Psoas muscle (tissue), 8 donors: ENCODE results near the gene PRRG1. TPM values are rescaled to one million over a fixed set of nuclear protein-coding genes. Genes with fewer than 3 reads are reported as not detected.
"Not testable (repeated sequence)": the region's sequence is repeated elsewhere in the genome, so short reads cannot be mapped to it uniquely, and the experiment has no call there.

Experiments used
- ATAC-seq, 4 donors: fragments of 200-7000 bp; cut with Tn5 transposase; one replicate each; pipeline ENCODE4 v1.9.1; 2020; ENCODE audit warnings: moderate library complexity in 3 of 4, mild to moderate bottlenecking in 2 of 4
- DNase-seq, 2 donors: peaks; one replicate each; pipeline ENCODE4 v3.0.0-alpha.2; 2020
- H3K27ac ChIP-seq: fragments of 200-600 bp; one replicate; pipeline ENCODE4 v1.8.0; 2022
- H3K27me3 ChIP-seq, 3 donors: fragments of 200-600 bp in 1 of 3; one replicate each; pipeline versions ENCODE4 v1.6.1 to v1.8.0; 2013 to 2022; ENCODE audit warnings: low read length in 2 of 3, mild to moderate bottlenecking in 2 of 3, moderate library complexity in 1 of 3; ENCODE audit not compliant: insufficient read depth in 3 of 3
- H3K36me3 ChIP-seq, 2 donors: fragments of 200-600 bp in 1 of 2; one replicate each; pipeline versions ENCODE4 v1.6.1 to v1.8.0; 2013 to 2022; ENCODE audit warnings: low read depth in 1 of 2, mild to moderate bottlenecking in 1 of 2, moderate library complexity in 1 of 2; ENCODE audit not compliant: insufficient read depth in 1 of 2
- H3K4me1 ChIP-seq: fragments of 200-600 bp; one replicate; pipeline ENCODE4 v1.8.0; 2022
- H3K4me3 ChIP-seq: fragments of 200-600 bp; one replicate; pipeline ENCODE4 v1.8.0; 2022; ENCODE audit warnings: mild to moderate bottlenecking
- H3K9me3 ChIP-seq: fragments of 200-600 bp; one replicate; pipeline ENCODE4 v1.8.0; 2022
- WGBS, 3 donors: extraction: QIAGEN DNeasy Blood & Tissue Kit; methylation state at CpG; one replicate each; pipeline versions ENCODE4 v1.1.6 to v1.1.7; 2013; 5-methylcytosine and 5-hydroxymethylcytosine counted together
- intact Hi-C, 2 donors: fragments of 100-400 bp; cut with DNase I; formaldehyde crosslinking; loops; one replicate each; pipeline versions ENCODE4 v1.11.0 to v1.14.2; 2022
- long read RNA-seq, 2 donors: library from polyadenylated mRNA; unstranded; transcript quantifications; one replicate each; pipeline ENCODE4 v2.0.0, GENCODE V29; 2021
- polyA plus RNA-seq, 3 donors: library from polyadenylated mRNA; stranded (reverse); fragments of 200-250 nt; gene quantifications; one replicate each; pipeline ENCODE4 v1.2.3, GENCODE V29; 2013
- total RNA-seq, 4 donors: library from RNA; stranded (reverse); fragmentation: NEBNext Ultra II Directional in 2 of 4; extraction: Animal tissue kit (Norgen Biotek cat#: 25700) in 2 of 4; gene quantifications; one replicate each; pipeline versions ENCODE4 v1.2.1 to v1.2.4, GENCODE V29; 2021 to 2023
- TF ChIP-seq, protein P1 (sequence below): fragments of 200-600 bp; IDR thresholded peaks from one replicate; pipeline ENCODE4 v1.8.0; 2022; ENCODE audit warnings: antibody characterized with exemption
- donor health status: healthy with polysubstance abuse.
- donor health status: DM: no; HTN: no; CAD: no; lungs with moderate emphysema.
- donor health status: Bipolar disorder and iron deficiency.
- donor health status: healthy.
- donor health status: DM: yes; HTN: yes; CAD: no.
- donor health status: DM: no; HTN: no; CAD: no.
- donor health status: DM: no; HTN: no; CAD: no.
- donor health status: DM: yes; HTN: yes; CAD: no.

The PRRG1 gene
- total RNA-seq, result 10 to 100 TPM in 3 of 4 donors, 1 to 10 TPM in 1; 8.8 to 21.3 (median 15.4) TPM
- polyA plus RNA-seq, result 1 to 10 TPM; 2.5 to 8.5 (median 3.8) TPM
- long read RNA-seq, donor 1, full-length matches to known transcripts, result 3 of 3 reads
- long read RNA-seq, donor 1, partial matches to known transcripts, result 0 of 3 reads
- long read RNA-seq, donor 1, other reads (novel, unspliced or antisense), result 0 of 3 reads
- long read RNA-seq, donor 2, full-length matches to known transcripts, result 2 of 3 reads
- long read RNA-seq, donor 2, partial matches to known transcripts, result 1 of 3 reads
- long read RNA-seq, donor 2, other reads (novel, unspliced or antisense), result 0 of 3 reads

DNA sequence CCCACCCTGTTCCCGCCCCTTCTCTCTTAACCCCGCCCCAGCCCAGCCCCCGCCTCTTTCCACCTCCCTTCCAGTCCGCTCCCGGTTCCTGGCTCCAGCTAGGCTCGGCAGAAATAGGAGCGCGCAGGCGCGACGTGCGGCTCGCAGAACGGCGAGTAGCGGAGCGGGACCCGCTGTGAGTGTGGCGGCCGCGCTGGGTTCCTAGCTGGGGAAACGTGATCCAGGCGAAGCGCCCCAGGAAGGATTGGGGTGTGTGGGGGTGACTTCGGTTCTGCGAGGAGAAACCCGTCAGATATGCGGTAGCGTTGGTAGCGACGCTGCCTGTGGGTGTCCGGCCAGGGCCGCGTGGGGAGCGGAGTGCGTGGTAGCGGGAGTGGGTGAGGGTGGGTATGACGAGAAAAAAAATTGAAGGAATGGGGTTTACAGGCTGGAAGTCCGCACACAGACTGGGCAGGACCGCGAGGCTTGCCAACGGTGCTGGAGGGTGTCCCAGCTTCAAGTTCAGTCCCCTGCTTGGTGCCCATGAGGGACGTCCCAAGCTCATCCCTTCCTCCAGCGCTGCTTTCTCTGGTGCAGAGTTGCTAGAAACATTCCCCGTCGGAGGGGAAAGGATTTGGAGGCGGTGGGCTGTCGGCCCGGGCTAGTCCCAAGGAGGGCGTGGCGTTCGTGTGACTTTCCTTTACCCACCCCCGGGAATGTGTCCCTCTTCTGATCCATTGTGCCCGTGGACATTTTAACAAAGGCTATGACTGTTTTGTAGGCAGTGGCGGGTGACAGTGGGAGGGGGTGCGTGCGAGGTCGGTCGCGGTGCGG lies at the start of gene PRRG1:
PRRG1 (plus strand) TSS at position 144 of the 813 bp plus-strand sequence. CDS start 56,886 bp downstream, outside the sequence.
- Histone ChIP-seq H3K4me3 (peak within 1 kb of the TSS; percentile 78), H3K9me3 (no peaks in the 10 kb centered on the region), H3K27me3 (peaks cover 0 to 4% (median 0%) of the 10 kb centered on the region in 3 donors), H3K27ac (peak within 1 kb of the TSS; percentile 89), H3K36me3 (no peaks in the 10 kb centered on the region), H3K4me1 (peaks cover 5% of the 10 kb centered on the region)
- peak; percentile 74 to 89 for DNase-seq
- WGBS, 3 donors, result 0 to 33% (median 3%) methylated on average over 28 to 61 of the region's 61 CpGs
- TF ChIP-seq, protein P1, sequence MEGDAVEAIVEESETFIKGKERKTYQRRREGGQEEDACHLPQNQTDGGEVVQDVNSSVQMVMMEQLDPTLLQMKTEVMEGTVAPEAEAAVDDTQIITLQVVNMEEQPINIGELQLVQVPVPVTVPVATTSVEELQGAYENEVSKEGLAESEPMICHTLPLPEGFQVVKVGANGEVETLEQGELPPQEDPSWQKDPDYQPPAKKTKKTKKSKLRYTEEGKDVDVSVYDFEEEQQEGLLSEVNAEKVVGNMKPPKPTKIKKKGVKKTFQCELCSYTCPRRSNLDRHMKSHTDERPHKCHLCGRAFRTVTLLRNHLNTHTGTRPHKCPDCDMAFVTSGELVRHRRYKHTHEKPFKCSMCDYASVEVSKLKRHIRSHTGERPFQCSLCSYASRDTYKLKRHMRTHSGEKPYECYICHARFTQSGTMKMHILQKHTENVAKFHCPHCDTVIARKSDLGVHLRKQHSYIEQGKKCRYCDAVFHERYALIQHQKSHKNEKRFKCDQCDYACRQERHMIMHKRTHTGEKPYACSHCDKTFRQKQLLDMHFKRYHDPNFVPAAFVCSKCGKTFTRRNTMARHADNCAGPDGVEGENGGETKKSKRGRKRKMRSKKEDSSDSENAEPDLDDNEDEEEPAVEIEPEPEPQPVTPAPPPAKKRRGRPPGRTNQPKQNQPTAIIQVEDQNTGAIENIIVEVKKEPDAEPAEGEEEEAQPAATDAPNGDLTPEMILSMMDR, result no peak
- intact Hi-C loops, result loop anchor here in 1 of 2 donors (10.0 kb wide), 1 partner anchor 75 kb away; no protein-coding TSS in a partner anchor
- peak; percentile 91 to 94 (median 94) for ATAC-seq

DNA sequence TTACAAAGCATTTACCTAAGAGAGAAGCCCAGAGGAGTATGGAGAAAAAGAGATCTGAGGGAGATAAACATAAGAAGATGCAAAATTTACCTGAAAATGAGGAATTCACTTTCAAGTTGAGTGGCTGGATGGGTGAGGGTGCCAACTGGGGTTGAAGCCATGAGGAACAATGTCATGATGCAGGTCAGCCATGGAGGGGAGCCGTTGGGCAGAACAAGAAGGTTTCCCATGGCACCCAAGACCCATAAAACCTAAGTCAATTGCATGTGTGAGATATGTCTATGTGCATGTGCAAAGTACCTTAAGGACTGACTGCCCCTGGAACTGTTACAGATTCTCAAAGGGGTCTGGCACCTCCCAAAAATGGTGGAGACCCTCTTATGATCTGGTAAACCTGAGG lies 46.6 kb upstream of the PRRG1 start:
- H3K4me3 ChIP-seq, result no peak overlapping the region
- DNase-seq, result no peak
- TF ChIP-seq, protein P1, result peak; percentile 35
- intact Hi-C loops, result no loop called here
- WGBS, 3 donors, result 15 to 27% (median 25%) methylated on average over 1 of the region's 1 CpG
- no peaks in the 10 kb centered on the region for H3K9me3 ChIP-seq
- no peaks in the 10 kb centered on the region for H3K36me3 ChIP-seq
- no peak overlapping the region for H3K27ac ChIP-seq
- H3K27me3 ChIP-seq, result no peaks in the 10 kb centered on the region
- peak in 3 of 4 donors; percentile 66 to 78 (median 75) for ATAC-seq
- H3K4me1 ChIP-seq, result no peaks in the 10 kb centered on the region

DNA sequence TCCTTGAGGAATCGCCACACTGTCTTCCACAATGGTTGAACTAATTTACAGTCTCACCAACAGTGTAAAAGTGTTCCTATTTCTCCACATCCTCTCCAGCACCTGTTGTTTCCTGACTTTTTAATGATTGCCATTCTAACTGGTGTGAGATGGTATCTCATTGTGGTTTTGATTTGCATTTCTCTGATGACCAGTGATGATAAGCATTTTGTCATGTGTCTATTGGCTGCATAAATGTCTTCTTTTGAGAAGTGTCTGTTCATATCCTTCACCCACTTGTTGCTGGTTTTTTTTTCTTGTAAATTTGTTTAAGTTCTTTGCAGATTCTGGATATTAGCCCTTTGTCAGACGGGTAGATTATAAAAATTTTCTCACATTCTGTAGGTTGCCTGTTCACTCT lies 43.9 kb upstream of the PRRG1 start:
- intact Hi-C loops, H3K36me3 ChIP-seq, H3K4me1 ChIP-seq, H3K9me3 ChIP-seq, DNase-seq, H3K4me3 ChIP-seq, ATAC-seq, H3K27me3 ChIP-seq, H3K27ac ChIP-seq: not testable (repeated sequence)
- 73 to 93% (median 81%) methylated on average over 1 to 2 of the region's 2 CpGs for WGBS, 3 donors

DNA sequence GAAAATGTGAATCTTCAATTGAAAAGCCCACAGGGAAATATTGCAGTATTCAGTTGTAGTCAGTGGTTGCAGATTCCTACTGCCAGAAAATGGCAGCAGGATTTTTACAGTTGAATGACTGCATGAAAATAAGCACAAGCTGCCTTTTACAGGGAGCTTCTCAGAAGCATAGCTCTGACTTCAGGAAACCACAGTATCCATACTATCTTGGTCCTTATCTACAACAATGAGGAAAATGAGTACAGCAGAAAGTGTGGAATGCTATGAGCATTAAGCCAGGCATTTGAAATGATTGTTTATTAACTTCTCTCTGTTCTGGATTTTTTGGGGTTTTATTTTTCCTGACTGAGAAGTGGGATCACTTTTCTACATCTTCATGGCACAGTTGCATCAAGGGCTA lies 34.6 kb upstream of the PRRG1 start:
- H3K36me3 ChIP-seq, result no peaks in the 10 kb centered on the region
- no peaks in the 10 kb centered on the region for H3K9me3 ChIP-seq
- TF ChIP-seq, protein P1, result no peak
- intact Hi-C loops, result no loop called here
- H3K4me3 ChIP-seq, result no peak overlapping the region
- no peak overlapping the region for H3K27ac ChIP-seq
- no peaks in the 10 kb centered on the region for H3K4me1 ChIP-seq
- no peak for ATAC-seq
- DNase-seq, result no peak
- peaks cover 0 to 3% (median 0%) of the 10 kb centered on the region in 3 donors for H3K27me3 ChIP-seq
